Pancreas (tissue), 10 donors: ENCODE results near the gene CATSPERD. TPM values are rescaled to one million over a fixed set of nuclear protein-coding genes. Genes with fewer than 3 reads are reported as not detected.

Experiments used
- ATAC-seq, 4 donors: fragments of 200-7000 bp; cut with Tn5 transposase; one replicate each; pipeline versions ENCODE4 v1.8.0 to v1.9.1; 2020; ENCODE audit warnings: mild to moderate bottlenecking in 4 of 4, moderate library complexity in 4 of 4
- DNase-seq, 6 donors: peaks; one replicate each; pipeline ENCODE4 v3.0.0-alpha.2; 2020
- FAIRE-seq: peaks from 2 replicates; lab custom pipeline; 2012; peaks lifted over from hg19 to GRCh38; lab: Jason Lieb, UNC
- H3K27ac ChIP-seq, 4 donors: fragments of 200-600 bp; sonication (generic); 1 replicate in 3 of 4; 2 replicates in 1 of 4; pipeline versions ENCODE4 v1.5.0 to v1.8.0; 2020
- H3K27me3 ChIP-seq, 4 donors: fragments of 200-600 bp; one replicate each; pipeline ENCODE4 v1.8.0; 2021
- H3K36me3 ChIP-seq, 3 donors: fragments of 200-600 bp; sonication (generic) in 1 of 3; one replicate each; pipeline versions ENCODE4 v1.5.0 to v1.8.0; 2020 to 2021
- H3K4me1 ChIP-seq, 3 donors: fragments of 200-600 bp; one replicate each; pipeline ENCODE4 v1.8.0; 2021
- H3K4me3 ChIP-seq, 4 donors: fragments of 200-600 bp; sonication (generic) in 2 of 4; one replicate each; pipeline versions ENCODE4 v1.5.0 to v1.8.0; 2020 to 2021
- H3K9me3 ChIP-seq, 4 donors: fragments of 200-600 bp; one replicate each; pipeline ENCODE4 v1.8.0; 2021
- WGBS, 2 donors: extraction: QIAGEN DNeasy Blood & Tissue Kit; methylation state at CpG; one replicate each; pipeline ENCODE4 v1.1.7; 2013; 5-methylcytosine and 5-hydroxymethylcytosine counted together
- intact Hi-C, 3 donors: fragments of 100-400 bp; cut with DNase I; formaldehyde crosslinking; loops; one replicate each; pipeline versions ENCODE4 v1.11.1 to v1.14.2; 2022
- polyA plus RNA-seq, 2 donors: library from polyadenylated mRNA; stranded (reverse); fragments of 200-250 nt; gene quantifications; one replicate each; pipeline ENCODE4 v1.2.3, GENCODE V29; 2013
- total RNA-seq, 6 donors: library from RNA; stranded (reverse); fragmentation: NEBNext Ultra II Directional in 4 of 6; extraction: Animal tissue kit (Norgen Biotek cat#: 25700) in 4 of 6; gene quantifications; one replicate each; pipeline versions ENCODE4 v1.2.1 to v1.2.4, GENCODE V29; 2021 to 2023
- TF ChIP-seq, protein P1 (sequence below), 4 donors: fragments of 200-600 bp; sonication (generic) in 3 of 4; IDR thresholded peaks; one replicate each; pipeline versions ENCODE4 v1.5.0 to v1.8.0; 2021; ENCODE audit warnings: antibody characterized with exemption in 4 of 4
- donor health status: healthy with polysubstance abuse.
- donor health status: DM: no; HTN: no; CAD: no; lungs with moderate emphysema.
- donor health status: DM: no; HTN: no; CAD: no.
- donor health status: control.
- donor health status: control.
- donor health status: Bipolar disorder and iron deficiency.
- donor health status: DM: yes; HTN: yes; CAD: no.
- donor health status: DM: no; HTN: no; CAD: no.
- donor health status: DM: no; HTN: no; CAD: no.
- donor health status: DM: yes; HTN: yes; CAD: no.

The CATSPERD gene
- total and polyA plus RNA-seq, 8 donors, result not detected

DNA sequence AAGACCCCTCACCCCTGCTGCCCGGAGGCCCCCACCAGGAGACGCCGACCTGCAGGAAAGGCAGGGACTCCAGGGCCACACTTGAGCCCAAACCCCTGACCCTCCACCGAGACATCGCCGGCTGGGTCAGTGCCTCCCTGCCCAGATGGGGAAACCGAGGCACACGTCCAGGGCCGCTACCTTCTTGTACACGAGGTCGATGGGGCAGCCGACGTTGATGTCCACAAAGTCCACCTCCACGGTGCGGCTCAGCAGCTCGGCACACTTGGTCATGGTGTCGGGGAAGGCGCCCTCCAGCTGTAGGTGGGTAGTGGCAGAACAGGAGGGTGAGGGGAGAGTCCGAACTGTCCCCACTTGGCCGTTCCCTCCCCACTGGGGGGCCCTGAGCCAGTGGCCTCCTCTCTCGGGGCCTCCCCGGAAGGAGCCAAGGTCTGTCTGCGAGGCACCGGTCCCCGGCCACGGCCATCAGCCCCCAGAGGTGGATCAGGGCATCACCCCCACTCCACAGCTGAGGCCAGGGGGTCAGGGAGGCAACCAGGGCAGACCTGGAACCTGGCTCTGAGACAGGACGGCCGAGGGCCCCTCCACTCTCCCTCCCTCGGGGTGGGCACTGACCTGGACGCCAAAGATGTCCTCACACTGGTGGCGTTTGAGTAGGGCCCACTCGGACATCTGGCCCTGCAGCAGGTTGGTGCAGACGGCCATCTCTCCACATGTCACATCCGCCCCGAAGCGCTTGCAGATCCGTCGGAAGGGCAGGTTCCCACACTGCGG is 67.2 kb downstream of the CATSPERD start:
- intact Hi-C loops, result no loop called here
- peak in 2 of 6 donors; percentile 45 to 73 for DNase-seq
- no peak for ATAC-seq

DNA sequence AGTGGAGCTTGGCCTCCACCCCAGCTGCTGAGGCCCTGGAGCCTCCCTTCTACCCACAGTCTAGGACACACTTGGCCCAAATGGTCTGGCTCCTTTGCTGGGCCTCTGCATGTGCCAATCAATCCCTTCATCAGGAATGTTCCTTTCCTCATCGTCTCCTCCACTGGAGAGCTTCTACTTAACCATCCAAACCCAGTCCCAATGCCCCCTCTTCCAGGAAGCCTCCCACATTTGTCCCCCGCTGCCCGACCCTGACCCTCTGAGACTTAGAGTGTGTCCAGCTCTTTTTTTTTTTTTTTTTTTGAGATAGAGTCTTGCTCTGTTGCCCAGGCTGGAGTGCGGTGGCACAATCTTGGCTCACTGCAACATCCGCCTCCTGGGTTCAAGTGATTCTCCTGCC is 68.0 kb downstream of the CATSPERD start:
- ATAC-seq, result no peak
- H3K36me3 ChIP-seq, result peaks cover 9 to 51% (median 31%) of the 10 kb centered on the region in 3 donors
- H3K27ac ChIP-seq, result no peak overlapping the region
- WGBS, 2 donors, result 91 to 99% methylated on average over 5 of the region's 5 CpGs
- no peak for FAIRE-seq
- no peak overlapping the region for H3K4me3 ChIP-seq
- H3K9me3 ChIP-seq, result no peaks in the 10 kb centered on the region
- no peaks in the 10 kb centered on the region for H3K27me3 ChIP-seq
- TF ChIP-seq, protein P1, sequence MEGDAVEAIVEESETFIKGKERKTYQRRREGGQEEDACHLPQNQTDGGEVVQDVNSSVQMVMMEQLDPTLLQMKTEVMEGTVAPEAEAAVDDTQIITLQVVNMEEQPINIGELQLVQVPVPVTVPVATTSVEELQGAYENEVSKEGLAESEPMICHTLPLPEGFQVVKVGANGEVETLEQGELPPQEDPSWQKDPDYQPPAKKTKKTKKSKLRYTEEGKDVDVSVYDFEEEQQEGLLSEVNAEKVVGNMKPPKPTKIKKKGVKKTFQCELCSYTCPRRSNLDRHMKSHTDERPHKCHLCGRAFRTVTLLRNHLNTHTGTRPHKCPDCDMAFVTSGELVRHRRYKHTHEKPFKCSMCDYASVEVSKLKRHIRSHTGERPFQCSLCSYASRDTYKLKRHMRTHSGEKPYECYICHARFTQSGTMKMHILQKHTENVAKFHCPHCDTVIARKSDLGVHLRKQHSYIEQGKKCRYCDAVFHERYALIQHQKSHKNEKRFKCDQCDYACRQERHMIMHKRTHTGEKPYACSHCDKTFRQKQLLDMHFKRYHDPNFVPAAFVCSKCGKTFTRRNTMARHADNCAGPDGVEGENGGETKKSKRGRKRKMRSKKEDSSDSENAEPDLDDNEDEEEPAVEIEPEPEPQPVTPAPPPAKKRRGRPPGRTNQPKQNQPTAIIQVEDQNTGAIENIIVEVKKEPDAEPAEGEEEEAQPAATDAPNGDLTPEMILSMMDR (IDR thresholded peaks at IDR 0.05), result no peak
- peaks cover 0 to 5% (median 0%) of the 10 kb centered on the region in 3 donors for H3K4me1 ChIP-seq
- DNase-seq, result no peak
- intact Hi-C loops, result no loop called here

More for the DNA sequence above, 67.2 kb downstream of the CATSPERD start:
- Histone ChIP-seq H3K27ac (no peak overlapping the region), H3K9me3 (no peaks in the 10 kb centered on the region), H3K4me1 (peaks cover 0 to 5% (median 0%) of the 10 kb centered on the region in 3 donors), H3K27me3 (no peaks in the 10 kb centered on the region), H3K36me3 (peaks cover 9 to 51% (median 31%) of the 10 kb centered on the region in 3 donors), H3K4me3 (no peak overlapping the region)
- FAIRE-seq, result no peak
- TF ChIP-seq, protein P1 (IDR thresholded peaks at IDR 0.05), result no peak
- 89 to 94% methylated on average over 38 to 39 of the region's 39 CpGs for WGBS, 2 donors

DNA sequence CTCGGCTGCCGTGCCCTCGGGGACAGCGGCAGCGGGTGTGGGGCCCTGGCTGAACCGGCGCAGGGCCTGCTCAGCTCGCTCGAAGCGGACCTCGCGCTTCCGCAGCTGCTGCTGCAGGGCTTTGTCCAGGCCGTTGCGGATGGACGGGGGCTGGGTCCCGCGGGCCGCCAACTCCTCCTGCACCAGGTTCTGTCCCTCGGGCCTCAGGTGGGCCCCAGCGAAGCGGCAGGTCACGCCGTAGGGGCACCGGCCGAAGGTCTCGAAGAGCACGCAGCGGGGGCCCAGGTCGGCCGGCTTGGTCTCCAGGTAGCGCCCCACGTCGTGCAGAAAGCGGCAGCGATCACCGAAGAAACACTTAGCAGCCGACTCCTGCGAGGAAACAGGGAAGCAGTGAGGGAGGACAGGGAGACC is 68.9 kb downstream of the CATSPERD start:
- ATAC-seq (no peak), DNase-seq (peak in 2 of 6 donors; percentile 55 to 80), FAIRE-seq (no peak)
- Histone ChIP-seq H3K36me3 (peaks cover 9 to 50% (median 31%) of the 10 kb centered on the region in 3 donors), H3K9me3 (no peaks in the 10 kb centered on the region), H3K4me3 (no peak overlapping the region), H3K4me1 (peaks cover 0 to 5% (median 0%) of the 10 kb centered on the region in 3 donors), H3K27me3 (no peaks in the 10 kb centered on the region), H3K27ac (no peak overlapping the region)
- TF ChIP-seq, protein P1 (IDR thresholded peaks at IDR 0.05), result no peak
- WGBS, 2 donors, result 95 to 96% methylated on average over 39 of the region's 39 CpGs
- intact Hi-C loops, result no loop called here

DNA sequence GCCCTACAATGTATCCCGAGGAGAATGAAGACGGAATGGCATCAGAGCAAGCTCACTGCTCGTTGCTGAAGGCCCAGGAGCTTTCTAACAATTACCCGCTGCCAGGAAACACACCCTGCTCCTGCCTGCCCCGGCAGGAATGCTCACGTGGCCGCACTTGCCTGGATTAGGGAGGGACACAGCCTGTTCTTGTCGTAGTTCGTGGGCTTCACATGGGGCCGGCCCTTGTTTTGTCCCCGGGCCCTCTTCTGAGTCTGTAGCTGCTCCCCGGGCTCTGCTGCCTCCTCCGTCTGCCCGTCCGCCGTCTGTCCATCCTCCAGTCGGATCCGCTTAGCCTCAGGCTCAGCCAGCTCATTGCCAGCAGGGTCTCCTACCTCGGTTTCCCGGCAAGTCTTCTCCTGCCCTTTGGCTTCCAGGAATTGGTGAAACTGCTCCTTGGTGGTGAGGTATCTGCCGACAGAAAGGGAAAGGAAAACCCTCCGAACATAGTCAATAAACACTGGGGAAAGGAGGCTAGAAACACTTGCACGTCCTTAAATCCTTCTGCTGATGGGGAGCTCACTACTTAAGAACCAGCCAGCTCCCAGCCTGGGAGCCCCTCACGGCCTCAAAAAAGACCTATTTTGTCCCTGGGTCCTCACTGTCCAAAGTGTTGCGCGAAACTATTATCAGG is 69.6 kb downstream of the CATSPERD start:
- peak in 1 of 6 donors; percentile 57 for DNase-seq
- WGBS, 2 donors, result 70 to 77% methylated on average over 26 of the region's 26 CpGs
- no peak for ATAC-seq
- FAIRE-seq, result no peak
- Histone ChIP-seq H3K36me3 (peaks cover 9 to 46% (median 30%) of the 10 kb centered on the region in 3 donors), H3K27ac (peak overlapping the region; percentile 81 to 99 (median 95)), H3K27me3 (no peaks in the 10 kb centered on the region), H3K9me3 (no peaks in the 10 kb centered on the region), H3K4me3 (peak overlapping the region; percentile 33 to 96 (median 68)), H3K4me1 (peaks cover 0 to 5% (median 0%) of the 10 kb centered on the region in 3 donors)
- TF ChIP-seq, protein P1 (IDR thresholded peaks at IDR 0.05), result no peak
- intact Hi-C loops, result no loop called here
